GM12892 (cell line): ENCODE results near the gene MAML3.

Source experiments
- POLR2A ChIP-seq: IDR thresholded peaks from 2 replicates; pipeline ENCODE4 v1.6.1; 2011; ENCODE audit warnings: low read depth, low read length, control low read depth
- POLR2AphosphoS5 ChIP-seq: IDR thresholded peaks from 2 replicates; pipeline ENCODE4 v1.6.1; 2011; ENCODE audit warnings: low read depth, low read length, control low read depth
- TAF1 ChIP-seq: IDR thresholded peaks from 2 replicates; pipeline ENCODE4 v1.6.1; 2011; ENCODE audit warnings: low read depth, mild to moderate bottlenecking, control low read depth, low read length, borderline replicate concordance

- no peak for TF ChIP-seq TAF1
- no peak for TF ChIP-seq POLR2A
- no peak for TF ChIP-seq POLR2AphosphoS5
Observed at GRCh38 chr4:140019619-140020347, 134.2 kb downstream of the MAML3 start.
